Measurements from ENCODE around the gene GPC5.

DNA sequence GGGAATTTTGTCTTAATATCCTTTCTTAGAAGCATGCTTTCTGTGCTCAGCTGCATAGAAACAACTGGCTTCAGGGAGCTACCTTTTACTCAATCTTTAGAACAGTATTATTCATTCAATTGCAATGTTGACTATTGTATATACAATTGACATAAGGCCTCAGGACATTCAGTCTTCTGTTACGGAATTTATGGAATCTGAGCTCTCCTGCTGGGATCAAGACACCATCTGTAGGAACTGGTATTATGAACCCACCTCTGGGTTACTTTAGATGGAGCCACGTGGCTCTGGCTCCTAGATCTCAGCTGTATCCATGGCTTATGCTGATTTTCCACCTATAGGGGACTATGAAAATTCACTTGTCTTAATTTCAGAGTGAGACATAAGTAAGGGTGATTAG lies 1112.0 kb downstream of the GPC5 start:
- TF ChIP-seq, protein P1, sequence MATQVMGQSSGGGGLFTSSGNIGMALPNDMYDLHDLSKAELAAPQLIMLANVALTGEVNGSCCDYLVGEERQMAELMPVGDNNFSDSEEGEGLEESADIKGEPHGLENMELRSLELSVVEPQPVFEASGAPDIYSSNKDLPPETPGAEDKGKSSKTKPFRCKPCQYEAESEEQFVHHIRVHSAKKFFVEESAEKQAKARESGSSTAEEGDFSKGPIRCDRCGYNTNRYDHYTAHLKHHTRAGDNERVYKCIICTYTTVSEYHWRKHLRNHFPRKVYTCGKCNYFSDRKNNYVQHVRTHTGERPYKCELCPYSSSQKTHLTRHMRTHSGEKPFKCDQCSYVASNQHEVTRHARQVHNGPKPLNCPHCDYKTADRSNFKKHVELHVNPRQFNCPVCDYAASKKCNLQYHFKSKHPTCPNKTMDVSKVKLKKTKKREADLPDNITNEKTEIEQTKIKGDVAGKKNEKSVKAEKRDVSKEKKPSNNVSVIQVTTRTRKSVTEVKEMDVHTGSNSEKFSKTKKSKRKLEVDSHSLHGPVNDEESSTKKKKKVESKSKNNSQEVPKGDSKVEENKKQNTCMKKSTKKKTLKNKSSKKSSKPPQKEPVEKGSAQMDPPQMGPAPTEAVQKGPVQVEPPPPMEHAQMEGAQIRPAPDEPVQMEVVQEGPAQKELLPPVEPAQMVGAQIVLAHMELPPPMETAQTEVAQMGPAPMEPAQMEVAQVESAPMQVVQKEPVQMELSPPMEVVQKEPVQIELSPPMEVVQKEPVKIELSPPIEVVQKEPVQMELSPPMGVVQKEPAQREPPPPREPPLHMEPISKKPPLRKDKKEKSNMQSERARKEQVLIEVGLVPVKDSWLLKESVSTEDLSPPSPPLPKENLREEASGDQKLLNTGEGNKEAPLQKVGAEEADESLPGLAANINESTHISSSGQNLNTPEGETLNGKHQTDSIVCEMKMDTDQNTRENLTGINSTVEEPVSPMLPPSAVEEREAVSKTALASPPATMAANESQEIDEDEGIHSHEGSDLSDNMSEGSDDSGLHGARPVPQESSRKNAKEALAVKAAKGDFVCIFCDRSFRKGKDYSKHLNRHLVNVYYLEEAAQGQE (IDR thresholded peaks at IDR 0.05; ENCODE audit: insufficient read depth in 1 of 2, low read depth in 2 of 2, low read length in 1 of 2) = no peak
- TF ChIP-seq, protein P2, sequence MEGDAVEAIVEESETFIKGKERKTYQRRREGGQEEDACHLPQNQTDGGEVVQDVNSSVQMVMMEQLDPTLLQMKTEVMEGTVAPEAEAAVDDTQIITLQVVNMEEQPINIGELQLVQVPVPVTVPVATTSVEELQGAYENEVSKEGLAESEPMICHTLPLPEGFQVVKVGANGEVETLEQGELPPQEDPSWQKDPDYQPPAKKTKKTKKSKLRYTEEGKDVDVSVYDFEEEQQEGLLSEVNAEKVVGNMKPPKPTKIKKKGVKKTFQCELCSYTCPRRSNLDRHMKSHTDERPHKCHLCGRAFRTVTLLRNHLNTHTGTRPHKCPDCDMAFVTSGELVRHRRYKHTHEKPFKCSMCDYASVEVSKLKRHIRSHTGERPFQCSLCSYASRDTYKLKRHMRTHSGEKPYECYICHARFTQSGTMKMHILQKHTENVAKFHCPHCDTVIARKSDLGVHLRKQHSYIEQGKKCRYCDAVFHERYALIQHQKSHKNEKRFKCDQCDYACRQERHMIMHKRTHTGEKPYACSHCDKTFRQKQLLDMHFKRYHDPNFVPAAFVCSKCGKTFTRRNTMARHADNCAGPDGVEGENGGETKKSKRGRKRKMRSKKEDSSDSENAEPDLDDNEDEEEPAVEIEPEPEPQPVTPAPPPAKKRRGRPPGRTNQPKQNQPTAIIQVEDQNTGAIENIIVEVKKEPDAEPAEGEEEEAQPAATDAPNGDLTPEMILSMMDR (IDR thresholded peaks at IDR 0.05) = no peak
- TF ChIP-seq POLR2AphosphoS5 (IDR thresholded peaks at IDR 0.05; ENCODE audit: low read depth, low read length) (no peak), SIN3A (IDR thresholded peaks at IDR 0.05; ENCODE audit: borderline replicate concordance, insufficient read depth, low read depth, low read length) (no peak)
